Activated CD8-positive, alpha-beta T cell treated with anti-CD3 and anti-CD28 coated beads for 36 hours (primary cell): ENCODE measurements around the gene CGAS. TPM values are rescaled to one million over a fixed set of nuclear protein-coding genes. Genes with fewer than 3 reads are reported as not detected.
"Not testable (repeated sequence)": the region's sequence is repeated elsewhere in the genome, so short reads cannot be mapped to it uniquely, and the experiment has no call there.

Experiments
- ATAC-seq: fragments of 200-7000 bp; cut with Tn5 transposase; one replicate; pipeline ENCODE4 v1.10.0; 2021; ENCODE audit warnings: mild to moderate bottlenecking, moderate library complexity
- CTCF ChIA-PET: fragments of 350-600 bp; sonication (Branson Sonifier 250); formaldehyde crosslinking; loops from one replicate; lab custom pipeline; 2021; ENCODE audit warnings: antibody characterized with exemption; lab: Charles Lee
- POLR2A ChIA-PET: fragments of 350-600 bp; sonication (Branson Sonifier 250); formaldehyde crosslinking; loops from one replicate; lab custom pipeline; 2021; ENCODE audit warnings: antibody characterized with exemption; lab: Charles Lee
- DNase-seq: peaks from one replicate; pipeline ENCODE4 v3.0.0-alpha.2; 2020
- H3K27ac Mint-ChIP-seq: one replicate; pipeline ENCODE4 v1.8.0; 2021; ENCODE audit warnings: mild to moderate bottlenecking, mixed read lengths
- H3K27me3 Mint-ChIP-seq: one replicate; pipeline ENCODE4 v1.8.0; 2021; ENCODE audit warnings: mixed read lengths
- H3K36me3 Mint-ChIP-seq: one replicate; pipeline ENCODE4 v1.8.0; 2021; ENCODE audit warnings: low read depth, mixed read lengths
- H3K4me1 Mint-ChIP-seq: one replicate; pipeline ENCODE4 v1.8.0; 2021; ENCODE audit warnings: low read depth, mixed read lengths
- H3K4me3 Mint-ChIP-seq: one replicate; pipeline ENCODE4 v1.8.0; 2021; ENCODE audit warnings: mild to moderate bottlenecking, moderate library complexity, mixed read lengths
- H3K9me3 Mint-ChIP-seq: one replicate; pipeline ENCODE4 v1.8.0; 2021; ENCODE audit warnings: mixed read lengths
- CTCF ChIP-seq: fragments of 200-600 bp; IDR thresholded peaks from one replicate; pipeline ENCODE4 v1.8.0; 2022; ENCODE audit warnings: antibody characterized with exemption, mild to moderate bottlenecking
- intact Hi-C: fragments of 100-400 bp; cut with micrococcal nuclease; formaldehyde crosslinking; loops from one replicate; pipeline ENCODE4 v1.10.0; 2022
- total RNA-seq, 2 experiments: library from RNA; stranded (reverse); gene quantifications; one replicate each; pipeline ENCODE4 v1.2.3, GENCODE V29; 2021

Gene CGAS
- total RNA-seq, 2 experiments from 2014 or later: 21.1 to 23.2 TPM

GRCh38 chr6:73394577-73395354, 57.3 kb downstream of the CGAS start, which contains the start of gene DDX43:
TSS of gene DDX43 (plus strand) at chr6:73394828. CDS start at chr6:73394906, 78 bp downstream.
- no peaks in the 10 kb centered on the region for H3K9me3 Mint-ChIP-seq
- peak; percentile 50 for DNase-seq
- peak within 1 kb of the TSS; percentile 56 for H3K4me3 Mint-ChIP-seq
- peaks cover 9% of the 10 kb centered on the region for H3K4me1 Mint-ChIP-seq
- no peak for TF ChIP-seq CTCF
- ATAC-seq: peak; percentile 81
- no peaks in the 10 kb centered on the region for H3K36me3 Mint-ChIP-seq
- H3K27ac Mint-ChIP-seq: peak within 1 kb of the TSS; percentile 77
- intact Hi-C loops: no loop called here
- H3K27me3 Mint-ChIP-seq: peaks cover 4% of the 10 kb centered on the region
- ChIA-PET CTCF (no interaction called here), POLR2A (interaction anchor here (0.5 to 0.9 kb wide), 3 partner anchors 14 to 220 kb away, joined by 3 read pairs; no protein-coding TSS in a partner anchor)

- ChIA-PET CTCF (no interaction called here), POLR2A (interaction anchor here (0.7 to 1.0 kb wide), 3 partner anchors 12 to 121 kb away, joined by 3 read pairs; no protein-coding TSS in a partner anchor)
- no peak overlapping the region for H3K27ac Mint-ChIP-seq
- DNase-seq (no peak), ATAC-seq (no peak)
- intact Hi-C loops: no loop called here
- H3K4me1 Mint-ChIP-seq: peaks cover 14% of the 10 kb centered on the region
- H3K27me3 Mint-ChIP-seq: peaks cover 4% of the 10 kb centered on the region
- no peak for TF ChIP-seq CTCF
- H3K4me3 Mint-ChIP-seq: no peak overlapping the region
- H3K9me3 Mint-ChIP-seq: no peaks in the 10 kb centered on the region
- H3K36me3 Mint-ChIP-seq: no peaks in the 10 kb centered on the region
These were observed 58.8 kb downstream of the CGAS start for GRCh38 chr6:73393278-73393677.

- POLR2A ChIA-PET, ATAC-seq, DNase-seq, intact Hi-C loops, H3K9me3 Mint-ChIP-seq, H3K4me3 Mint-ChIP-seq, H3K27ac Mint-ChIP-seq, H3K27me3 Mint-ChIP-seq, CTCF ChIA-PET, H3K36me3 Mint-ChIP-seq: not testable (repeated sequence)
- peaks cover 14% of the 10 kb centered on the region for H3K4me1 Mint-ChIP-seq
These were observed 59.9 kb downstream of the CGAS start for GRCh38 chr6:73392188-73392587.

GRCh38 chr6:73391675-73392074, 60.4 kb downstream of the CGAS start:
- Mint-ChIP-seq H3K27me3 (peaks cover 5% of the 10 kb centered on the region), H3K4me1 (peaks cover 14% of the 10 kb centered on the region), H3K9me3 (no peaks in the 10 kb centered on the region), H3K36me3 (no peaks in the 10 kb centered on the region), H3K4me3 (no peak overlapping the region), H3K27ac (peak overlapping the region; percentile 49)
- intact Hi-C loops: no loop called here
- CTCF ChIA-PET: no interaction called here
- POLR2A ChIA-PET: interaction anchor here (0.6 kb wide), 1 partner anchor 16 kb away, joined by 3 read pairs; no protein-coding TSS in a partner anchor
- ATAC-seq (peak; percentile 25), DNase-seq (no peak)
- TF ChIP-seq CTCF: no peak

- intact Hi-C loops: no loop called here
- POLR2A ChIA-PET: interaction anchor here (0.6 kb wide), 1 partner anchor 107 kb away, joined by 3 read pairs; no protein-coding TSS in a partner anchor
- ATAC-seq (no peak), DNase-seq (no peak)
- H3K4me1 Mint-ChIP-seq: peaks cover 14% of the 10 kb centered on the region
- no peaks in the 10 kb centered on the region for H3K36me3 Mint-ChIP-seq
- H3K9me3 Mint-ChIP-seq: no peaks in the 10 kb centered on the region
- CTCF ChIA-PET: interaction anchor here (1.1 to 2.4 kb wide), 2 partner anchors 60 to 64 kb away, joined by 3 to 11 read pairs; no protein-coding TSS in a partner anchor
- no peak for TF ChIP-seq CTCF
- no peak overlapping the region for H3K4me3 Mint-ChIP-seq
- H3K27ac Mint-ChIP-seq: no peak overlapping the region
- peaks cover 5% of the 10 kb centered on the region for H3K27me3 Mint-ChIP-seq
These were observed 62.2 kb downstream of the CGAS start for GRCh38 chr6:73389854-73390253.
